Activated CD8-positive, alpha-beta memory T cell treated with anti-CD3 and anti-CD28 coated beads, Interleukin-2, amount 50 U/mL, for 4 hours (primary cell): ENCODE data around the gene ZMAT3.
"Not testable (repeated sequence)": the region's sequence is repeated elsewhere in the genome, so short reads cannot be mapped to it uniquely, and the experiment has no call there.

ENCODE experiments used
- DNase-seq: peaks from one replicate; pipeline ENCODE4 v3.0.0-alpha.2; 2020

Gene ZMAT3

DNA sequence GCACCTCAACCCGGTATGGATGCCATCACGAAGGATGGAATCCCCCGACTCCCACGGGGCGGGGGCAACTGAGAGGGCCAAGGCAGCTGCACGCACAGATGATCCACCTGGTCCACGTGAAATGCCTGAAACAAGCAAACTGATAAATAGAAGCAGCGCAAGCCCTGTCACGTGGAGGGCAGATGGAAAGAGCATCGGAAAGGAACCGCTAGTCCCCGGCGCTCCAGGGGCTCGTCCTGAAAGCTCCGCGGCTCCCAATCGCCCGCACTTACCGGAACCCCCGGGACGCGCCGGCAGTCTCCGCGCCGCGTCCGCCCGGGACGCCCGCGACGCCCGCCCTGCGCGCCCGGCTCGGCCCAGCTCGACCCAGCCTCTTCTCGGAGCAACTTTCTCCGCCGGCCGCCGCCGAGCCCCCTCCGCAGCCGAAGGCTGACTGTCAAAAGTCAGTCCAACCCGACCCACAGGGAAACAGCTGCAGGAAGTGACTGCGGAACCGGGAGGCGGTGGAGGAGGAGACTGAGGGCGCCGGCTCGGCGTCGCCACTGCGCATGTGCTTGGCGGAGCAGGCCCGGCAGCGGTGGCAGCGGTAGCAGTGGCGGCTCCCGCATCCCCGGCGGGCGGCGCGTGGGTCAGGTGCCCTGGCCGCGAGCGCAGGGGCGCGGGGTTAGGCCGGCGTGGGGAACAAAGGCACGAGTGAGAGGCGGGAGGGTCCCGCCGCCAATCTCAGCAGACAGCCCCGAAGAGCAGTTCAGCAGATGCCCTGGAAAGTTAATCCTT is at the start of gene ZMAT3:
ZMAT3 (minus strand) TSS at position 487 of the 777 bp plus-strand sequence. CDS start 4,057 bp downstream, outside the sequence.
- DNase-seq, result peak; percentile 84

- DNase-seq, result no peak
Observed at GRCh38 chr3:179116816-179117215, 45.2 kb upstream of the ZMAT3 start.

DNA sequence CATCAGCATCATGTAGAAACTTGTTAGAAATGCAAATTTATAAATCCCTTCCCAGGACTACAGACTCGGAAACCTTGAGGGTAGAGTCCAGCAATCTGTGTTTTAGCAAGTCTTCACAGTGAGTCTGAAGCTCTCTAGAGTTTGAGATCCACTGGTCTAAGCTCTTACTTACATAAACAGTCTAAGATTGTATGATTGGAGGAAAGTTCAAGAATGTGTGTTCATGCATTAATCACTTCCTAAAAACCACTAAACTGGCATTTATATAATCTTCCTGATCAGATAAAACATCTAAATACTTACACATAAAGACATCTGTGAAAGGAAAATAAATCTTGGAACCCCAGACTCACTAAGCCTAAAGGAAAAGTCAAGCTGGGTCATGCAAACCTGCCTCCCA is 43.8 kb upstream of the ZMAT3 start:
- not testable (repeated sequence) for DNase-seq

GRCh38 chr3:179113903-179114302 is 42.3 kb upstream of the ZMAT3 start:
- DNase-seq, result no peak

DNA sequence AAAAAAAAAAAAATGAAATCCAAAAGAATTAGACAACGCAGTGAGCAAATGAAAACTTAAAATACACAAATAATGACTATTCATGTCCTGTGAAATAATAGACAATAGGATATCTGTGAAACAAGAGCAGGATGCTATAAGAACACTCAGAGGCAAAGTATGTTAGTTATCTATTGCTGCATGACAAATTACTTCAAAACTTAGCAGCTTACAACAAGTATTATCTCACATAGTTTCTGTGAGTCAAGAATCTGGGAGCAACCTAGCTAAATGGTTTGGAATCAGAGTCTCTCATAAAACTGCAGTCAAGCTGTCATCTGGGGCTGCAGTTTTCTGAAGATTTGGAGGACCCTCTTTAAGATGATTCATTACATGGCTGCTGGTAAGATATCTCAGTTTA is 36.5 kb upstream of the ZMAT3 start:
- DNase-seq, result no peak

GRCh38 chr3:179107617-179108016 is 36.0 kb upstream of the ZMAT3 start:
- DNase-seq, result no peak

DNA sequence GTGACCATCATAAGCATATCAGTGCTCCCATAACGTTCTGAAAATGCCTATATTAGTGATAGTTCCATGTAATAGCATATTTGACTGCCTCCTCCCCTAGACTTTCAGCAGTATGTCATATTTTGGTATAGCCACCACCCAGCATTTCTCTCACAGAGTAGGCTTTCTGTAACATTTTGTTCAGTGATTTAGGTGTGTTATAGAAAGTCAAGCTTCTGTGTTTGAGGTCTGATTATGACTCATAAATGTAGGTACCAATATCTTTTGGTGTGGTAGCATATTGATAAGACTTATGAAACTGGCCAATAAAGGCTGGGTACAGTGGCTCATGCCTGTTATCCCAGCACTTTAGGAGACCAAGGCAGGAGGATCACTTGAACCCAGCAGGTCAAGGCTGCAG is 34.3 kb upstream of the ZMAT3 start:
- DNase-seq, result no peak

- DNase-seq, result no peak
Observed at GRCh38 chr3:179100652-179101051, 29.0 kb upstream of the ZMAT3 start.

- no peak for DNase-seq
Observed at GRCh38 chr3:179098388-179099077, 26.9 kb upstream of the ZMAT3 start.

- DNase-seq, result no peak
Observed at GRCh38 chr3:179093807-179094206, 22.2 kb upstream of the ZMAT3 start.

- DNase-seq, result no peak
Observed at GRCh38 chr3:179091113-179091512, 19.5 kb upstream of the ZMAT3 start.

- no peak for DNase-seq
Observed at GRCh38 chr3:179088306-179088705, 16.7 kb upstream of the ZMAT3 start.

DNA sequence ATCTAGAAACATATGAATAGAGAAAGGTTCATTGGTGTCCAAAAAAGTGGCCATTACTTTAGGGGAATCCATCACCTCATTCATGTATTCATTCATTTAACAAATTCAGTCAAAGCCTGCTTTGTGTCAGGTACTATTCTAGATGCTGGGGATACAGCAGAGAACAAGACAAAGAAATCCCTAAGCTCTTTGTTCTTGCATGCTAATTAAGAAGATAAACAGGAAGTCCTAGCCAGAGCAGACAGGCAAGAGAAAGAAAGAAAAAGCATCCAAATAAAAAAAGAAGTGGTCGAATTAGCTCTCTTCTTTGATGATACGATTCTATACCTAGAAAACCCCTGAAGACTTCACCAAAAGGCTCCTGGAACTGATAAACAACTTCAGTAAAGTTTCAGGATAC is 12.4 kb upstream of the ZMAT3 start:
- no peak for DNase-seq

GRCh38 chr3:179082416-179082815 is 10.8 kb upstream of the ZMAT3 start:
- no peak for DNase-seq

DNA sequence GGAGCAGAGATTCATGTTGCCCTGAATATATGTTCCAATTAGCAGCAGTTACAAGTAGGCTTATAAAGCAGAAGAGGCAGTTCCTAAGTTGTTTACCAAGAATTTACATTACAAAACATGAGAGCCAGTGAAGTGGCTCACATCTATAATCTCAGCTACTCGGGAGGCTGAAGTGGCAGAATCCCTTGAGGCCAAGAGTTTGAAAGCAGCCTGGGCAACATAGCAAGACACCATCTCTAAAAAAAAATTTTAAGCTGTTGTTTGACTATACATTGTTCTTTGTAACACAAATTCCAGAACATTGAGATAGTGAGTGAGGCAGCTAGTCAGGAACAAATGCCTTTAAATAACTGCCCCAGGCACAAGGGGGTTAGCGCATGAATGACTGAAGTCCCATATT is 10.3 kb upstream of the ZMAT3 start:
- DNase-seq, result no peak

GRCh38 chr3:179079537-179079936 is 7.9 kb upstream of the ZMAT3 start:
- DNase-seq, result no peak

DNA sequence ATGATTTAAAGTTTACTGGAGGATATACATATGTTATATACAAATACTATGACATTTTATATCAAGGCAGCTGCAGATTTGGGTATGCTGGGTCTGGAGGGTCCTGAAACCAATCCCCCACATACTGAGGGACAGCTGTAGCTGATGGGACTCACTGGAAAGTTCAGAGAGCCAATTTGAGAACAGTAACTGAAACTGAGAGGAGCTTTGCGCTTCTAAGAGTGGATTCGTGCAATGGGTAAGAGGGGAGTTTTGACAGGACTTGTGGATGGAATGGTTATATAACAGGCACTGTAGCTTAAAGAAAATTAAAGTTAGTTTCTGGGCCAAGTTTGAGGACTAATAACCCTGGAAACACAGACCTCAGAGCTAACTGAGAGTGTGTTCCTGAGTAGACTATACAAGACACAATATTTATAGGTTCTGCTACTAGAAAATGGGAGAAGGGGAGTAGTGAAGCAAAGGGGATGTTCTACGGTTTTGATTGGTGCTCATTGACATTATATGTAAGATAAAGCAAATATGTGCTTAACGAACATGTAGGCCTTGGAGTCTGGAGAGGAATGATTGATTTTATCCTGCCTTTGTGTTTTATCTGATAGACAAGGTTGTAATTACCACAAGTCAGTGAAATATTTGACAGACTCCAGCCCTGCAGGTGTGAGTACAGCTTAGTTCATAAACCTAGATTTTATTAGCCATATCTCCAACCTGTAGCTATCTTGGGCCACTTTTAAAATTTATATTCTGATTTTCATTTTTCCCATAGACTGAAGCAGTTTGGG is 4.8 kb upstream of the ZMAT3 start:
- no peak for DNase-seq

GRCh38 chr3:179074656-179075055 is 3.0 kb upstream of the ZMAT3 start:
- DNase-seq, result no peak

- DNase-seq, result no peak
Observed at GRCh38 chr3:179073816-179074215, 2.2 kb upstream of the ZMAT3 start.

GRCh38 chr3:179072100-179072438 is 460 bp upstream of the ZMAT3 start:
- peak; percentile 46 for DNase-seq

DNA sequence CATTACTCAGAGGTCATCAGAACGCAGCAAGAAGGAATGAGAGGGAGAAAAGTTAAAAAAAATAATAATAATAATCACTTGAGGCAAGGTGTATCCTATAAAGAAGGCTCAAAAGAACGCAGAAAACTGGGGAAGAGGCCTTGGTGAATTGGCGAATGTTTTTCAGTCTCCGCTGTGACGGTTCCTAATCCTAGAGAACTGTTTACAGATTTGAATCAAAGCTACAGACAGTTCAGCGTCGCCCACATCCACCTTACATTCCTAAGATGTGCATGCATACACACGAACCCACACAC is 634 bp downstream of the ZMAT3 start:
- no peak for DNase-seq

- no peak for DNase-seq
Observed at GRCh38 chr3:179069762-179070390, 1.7 kb downstream of the ZMAT3 start.

DNA sequence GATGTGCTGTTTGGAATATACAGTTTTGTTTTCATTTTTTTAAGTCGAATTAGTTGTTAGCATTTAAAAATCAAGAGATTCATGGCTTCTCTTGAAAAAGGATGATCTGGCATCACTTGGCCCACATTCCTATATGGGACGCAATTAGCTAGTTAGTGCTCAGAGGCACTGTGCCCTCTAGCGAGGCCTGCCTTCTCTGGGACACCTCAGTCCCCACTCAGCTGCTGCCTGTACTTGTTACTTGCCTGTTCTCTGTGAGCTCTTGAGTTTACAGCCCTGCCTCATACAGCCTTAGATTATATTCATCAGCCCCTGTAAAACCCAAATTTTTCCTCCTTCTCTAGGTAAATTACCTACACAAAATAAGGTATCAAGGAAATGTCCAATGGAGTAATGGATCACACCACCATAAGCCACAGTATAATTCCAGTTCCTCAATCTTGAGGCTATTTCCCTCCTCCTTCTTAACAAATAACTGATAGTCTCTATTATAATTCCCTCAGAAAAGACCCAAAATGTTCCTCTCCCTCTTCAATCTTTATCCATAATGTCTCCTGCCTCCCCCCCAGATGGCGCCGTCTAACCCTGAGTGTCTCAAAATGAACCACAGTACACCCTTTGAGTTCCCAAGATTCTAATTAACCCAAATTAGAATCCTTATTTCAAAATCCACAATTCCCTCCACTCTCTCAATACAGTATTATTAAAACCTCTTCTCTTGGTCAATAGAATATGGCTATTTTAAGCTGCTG is 2.7 kb downstream of the ZMAT3 start:
- peak; percentile 20 for DNase-seq
